Gastroesophageal sphincter (tissue), 4 donors: Measurements from ENCODE around the gene CRCP. TPM values are rescaled to one million over a fixed set of nuclear protein-coding genes. Genes with fewer than 3 reads are reported as not detected.
"Not testable (repeated sequence)": the region's sequence is repeated elsewhere in the genome, so short reads cannot be mapped to it uniquely, and the experiment has no call there.

Experiments used
- ATAC-seq: fragments of 150-250 bp; one replicate; pipeline ENCODE4 v1.9.1; 2016; ENCODE audit warnings: mild to moderate bottlenecking, moderate library complexity
- H3K27ac ChIP-seq, 4 donors: fragments of 200-600 bp; sonication (generic) in 3 of 4; 1 replicate in 3 of 4; 2 replicates in 1 of 4; pipeline ENCODE4 v1.5.1; 2016 to 2019
- H3K27me3 ChIP-seq: fragments of 200-600 bp; sonication (generic); one replicate; pipeline ENCODE4 v1.5.1; 2019
- H3K36me3 ChIP-seq, 2 donors: fragments of 200-600 bp; sonication (generic); one replicate each; pipeline ENCODE4 v1.5.1; 2019; ENCODE audit warnings: control low read depth in 1 of 2
- H3K4me1 ChIP-seq, 3 donors: fragments of 200-600 bp; sonication (generic); 1 replicate in 2 of 3; 2 replicates in 1 of 3; pipeline ENCODE4 v1.5.1; 2016 to 2019; ENCODE audit warnings: control low read depth in 2 of 3
- H3K4me3 ChIP-seq, 2 donors: fragments of 200-600 bp; sonication (generic); one replicate each; pipeline ENCODE4 v1.5.1; 2019; ENCODE audit warnings: mild to moderate bottlenecking in 1 of 2, moderate library complexity in 1 of 2
- H3K9me3 ChIP-seq, 3 donors: fragments of 200-600 bp; sonication (generic); one replicate each; pipeline ENCODE4 v1.5.1; 2017 to 2019; ENCODE audit warnings: control low read depth in 2 of 3
- EP300 ChIP-seq: sonication (generic); formaldehyde crosslinking; IDR thresholded peaks from one replicate; pipeline ENCODE4 v1.6.1; 2017; ENCODE audit warnings: antibody characterized with exemption, mild to moderate bottlenecking
- POLR2A ChIP-seq, 2 donors: fragments of 450-650 bp; IDR thresholded peaks; one replicate each; pipeline ENCODE4 v1.6.1; 2017; ENCODE audit warnings: antibody characterized with exemption in 2 of 2, mild to moderate bottlenecking in 2 of 2, moderate library complexity in 1 of 2
- POLR2AphosphoS5 ChIP-seq: sonication (generic); formaldehyde crosslinking; IDR thresholded peaks from one replicate; pipeline ENCODE4 v1.6.1; 2017; ENCODE audit warnings: antibody characterized with exemption
- WGBS, 2 donors: methylation state at CpG; one replicate each; pipeline ENCODE4 v1.1.5; 2018; ENCODE audit warnings: low coverage in 1 of 2; 5-methylcytosine and 5-hydroxymethylcytosine counted together
- total RNA-seq, 4 donors: library from RNA; depleted of rRNA; stranded (reverse); fragments of >200 nt; gene quantifications; one replicate each; pipeline ENCODE4 v1.1.0, GENCODE V29; 2016
- TF ChIP-seq, protein P1 (sequence below), 4 experiments: fragments of 200-600 bp in 2 of 4; fragments of 450-650 bp in 2 of 4; sonication (generic) in 1 of 4; IDR thresholded peaks; one replicate each; pipeline ENCODE4 v1.5.1; 2017 to 2019; ENCODE audit warnings: antibody characterized with exemption in 4 of 4, mild to moderate bottlenecking in 2 of 4, moderate library complexity in 2 of 4

The CRCP gene
- total RNA-seq, 4 donors from 2014 or later: 42.8 to 75.8 (median 59.0) TPM

DNA sequence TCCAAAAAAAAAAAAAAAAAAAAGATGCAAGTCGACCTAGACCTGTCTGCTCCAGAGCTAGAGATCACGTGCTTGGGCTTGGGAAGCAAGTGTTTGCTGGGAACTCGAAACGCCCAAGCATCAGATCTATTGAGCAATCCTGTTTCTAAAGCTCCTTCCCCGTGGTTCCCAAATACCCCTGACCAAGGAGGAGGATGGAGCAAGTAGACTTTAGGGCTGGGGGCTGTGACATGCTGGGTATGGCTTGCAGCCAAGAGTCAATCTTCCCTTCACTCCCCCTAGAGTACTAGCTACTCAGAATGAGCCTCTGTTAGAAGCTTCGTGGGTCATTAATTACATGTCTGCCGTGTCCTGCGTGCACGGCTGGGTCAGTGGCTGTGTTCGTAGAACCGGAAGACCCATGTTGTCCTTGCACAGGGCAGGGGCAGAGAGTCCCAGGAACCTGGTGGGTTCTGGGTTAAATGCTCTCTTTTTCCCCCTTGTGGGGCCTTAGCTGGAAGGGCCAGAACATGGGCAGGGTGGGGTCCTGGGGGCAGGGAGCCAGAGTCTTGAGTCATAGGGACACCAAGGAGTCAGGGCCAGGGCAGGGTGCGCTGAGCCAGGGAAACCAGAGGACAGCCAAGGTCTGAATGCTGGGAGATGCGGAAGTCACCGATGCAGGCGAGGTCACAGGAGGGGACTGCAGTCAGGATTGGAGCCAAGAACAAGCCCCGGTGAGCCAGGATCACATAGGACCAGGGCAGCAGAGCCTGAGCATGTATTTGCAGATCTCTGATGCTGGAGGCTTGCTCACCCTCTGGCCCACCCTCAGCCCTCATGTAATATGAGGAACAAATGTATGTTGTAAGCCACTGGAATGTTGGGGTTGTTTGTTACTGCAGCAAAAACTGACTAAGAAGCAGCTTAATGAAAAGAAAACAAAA is 55.9 kb downstream of the CRCP start:
- Histone ChIP-seq H3K4me1 (peaks cover 0 to 5% (median 0%) of the 10 kb centered on the region in 3 donors), H3K9me3 (no peaks in the 10 kb centered on the region), H3K4me3 (no peak overlapping the region), H3K27me3 (no peaks in the 10 kb centered on the region), H3K36me3 (no peaks in the 10 kb centered on the region), H3K27ac (peak overlapping the region in 3 of 4 donors; percentile 42 to 78 (median 65))
- 36 to 62% methylated on average over 2 to 15 of the region's 16 CpGs for WGBS, 2 donors
- ATAC-seq: peak; percentile 89
- TF ChIP-seq POLR2A (IDR thresholded peaks at IDR 0.05) (no peak), POLR2AphosphoS5 (no peak), EP300 (no peak)
- TF ChIP-seq, protein P1, sequence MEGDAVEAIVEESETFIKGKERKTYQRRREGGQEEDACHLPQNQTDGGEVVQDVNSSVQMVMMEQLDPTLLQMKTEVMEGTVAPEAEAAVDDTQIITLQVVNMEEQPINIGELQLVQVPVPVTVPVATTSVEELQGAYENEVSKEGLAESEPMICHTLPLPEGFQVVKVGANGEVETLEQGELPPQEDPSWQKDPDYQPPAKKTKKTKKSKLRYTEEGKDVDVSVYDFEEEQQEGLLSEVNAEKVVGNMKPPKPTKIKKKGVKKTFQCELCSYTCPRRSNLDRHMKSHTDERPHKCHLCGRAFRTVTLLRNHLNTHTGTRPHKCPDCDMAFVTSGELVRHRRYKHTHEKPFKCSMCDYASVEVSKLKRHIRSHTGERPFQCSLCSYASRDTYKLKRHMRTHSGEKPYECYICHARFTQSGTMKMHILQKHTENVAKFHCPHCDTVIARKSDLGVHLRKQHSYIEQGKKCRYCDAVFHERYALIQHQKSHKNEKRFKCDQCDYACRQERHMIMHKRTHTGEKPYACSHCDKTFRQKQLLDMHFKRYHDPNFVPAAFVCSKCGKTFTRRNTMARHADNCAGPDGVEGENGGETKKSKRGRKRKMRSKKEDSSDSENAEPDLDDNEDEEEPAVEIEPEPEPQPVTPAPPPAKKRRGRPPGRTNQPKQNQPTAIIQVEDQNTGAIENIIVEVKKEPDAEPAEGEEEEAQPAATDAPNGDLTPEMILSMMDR (IDR thresholded peaks at IDR 0.05): no peak

DNA sequence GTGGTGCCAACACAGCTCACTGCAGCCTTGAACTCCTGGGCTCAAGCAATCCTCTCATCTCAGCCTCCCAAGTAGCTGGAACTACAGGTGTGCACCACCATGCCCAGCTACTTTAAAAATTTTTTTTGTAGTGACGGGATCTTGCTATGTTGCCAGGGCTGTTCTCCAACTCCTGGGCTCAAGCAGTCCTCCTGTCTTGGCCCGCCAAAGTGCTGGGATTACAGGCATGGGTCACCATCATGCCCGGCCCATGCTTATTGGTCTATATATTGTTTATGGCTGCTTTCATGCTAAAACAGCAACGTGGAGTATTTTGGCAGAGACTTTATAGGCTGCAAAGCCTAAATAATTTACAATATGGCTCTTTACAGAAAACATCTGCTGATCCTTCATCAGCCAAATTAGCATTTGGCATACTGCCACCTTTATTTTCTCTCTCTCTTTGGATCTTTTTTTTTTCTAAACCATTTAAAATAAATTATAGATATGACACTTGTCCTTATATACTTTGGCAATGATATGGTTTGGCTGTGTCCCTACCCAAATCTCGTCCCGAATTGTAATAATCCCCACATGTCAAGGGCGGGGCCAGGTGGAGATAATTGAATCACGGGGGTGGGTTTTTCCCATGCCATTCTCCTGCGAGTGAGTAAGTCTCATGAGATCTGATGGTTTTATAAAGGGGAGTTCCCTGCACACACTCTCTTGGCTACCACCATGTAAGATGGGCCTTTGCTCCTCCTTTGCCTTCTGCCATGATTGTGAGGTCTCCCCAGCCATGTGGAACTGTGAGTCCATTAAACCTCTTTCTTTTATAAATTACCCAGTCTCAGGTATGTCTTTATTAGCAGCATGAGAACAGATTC is 58.1 kb downstream of the CRCP start:
- WGBS, 2 donors: 51 to 52% methylated on average over 5 to 8 of the region's 9 CpGs
- H3K4me1 ChIP-seq, ATAC-seq, H3K9me3 ChIP-seq, H3K27ac ChIP-seq, H3K36me3 ChIP-seq, H3K27me3 ChIP-seq, H3K4me3 ChIP-seq: not testable (repeated sequence)

DNA sequence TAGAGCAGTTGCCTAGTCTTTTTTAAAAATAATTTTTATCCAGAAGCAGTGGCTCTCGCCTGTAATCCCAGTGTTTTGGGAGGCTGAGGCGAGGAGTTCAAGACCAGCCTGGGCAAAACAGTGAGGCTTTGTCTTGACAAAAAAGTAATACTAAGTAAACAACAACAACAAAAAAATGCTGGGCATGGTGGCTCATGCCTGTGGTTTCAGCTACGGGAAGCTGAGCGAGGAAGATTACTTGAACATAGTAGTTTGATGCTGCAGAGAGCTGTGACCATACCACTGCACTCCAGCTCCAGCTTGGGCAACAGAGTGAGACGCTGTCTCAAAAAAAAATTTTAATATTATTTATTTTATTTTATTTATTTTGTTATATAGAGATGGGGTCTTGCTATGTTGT is 59.2 kb downstream of the CRCP start:
- Histone ChIP-seq H3K9me3 (no peaks in the 10 kb centered on the region), H3K36me3 (no peaks in the 10 kb centered on the region), H3K27me3 (no peaks in the 10 kb centered on the region), H3K4me1 (peaks cover 0 to 5% (median 0%) of the 10 kb centered on the region in 3 donors), H3K4me3 (no peak overlapping the region), H3K27ac (no peak overlapping the region)
- ATAC-seq: no peak
- TF ChIP-seq POLR2AphosphoS5: no peak
- TF ChIP-seq POLR2A (IDR thresholded peaks at IDR 0.05): no peak
- TF ChIP-seq, protein P1 (IDR thresholded peaks at IDR 0.05): no peak
- no peak for TF ChIP-seq EP300
- 89 to 91% methylated on average over 4 to 5 of the region's 5 CpGs for WGBS, 2 donors

DNA sequence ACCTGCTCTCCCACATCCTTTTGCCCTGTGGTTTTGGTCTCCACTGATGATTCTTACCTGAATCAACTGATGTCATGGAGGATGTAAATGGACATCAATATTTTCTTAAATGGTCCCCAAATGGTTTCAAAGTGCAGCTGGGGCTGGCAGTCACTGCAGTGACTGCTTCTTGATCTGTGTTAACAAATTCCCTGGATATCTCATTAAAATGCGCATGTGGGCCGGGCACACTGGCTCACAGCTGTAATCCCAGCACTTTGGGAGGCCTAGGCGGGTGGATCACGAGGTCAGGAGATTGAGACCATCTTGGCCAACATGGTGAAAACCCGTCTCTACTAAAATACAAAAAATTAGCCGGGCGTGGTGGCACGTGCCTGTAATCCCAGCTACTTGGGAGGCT is 60.4 kb downstream of the CRCP start:
- H3K9me3 ChIP-seq, ATAC-seq, H3K4me1 ChIP-seq, H3K27ac ChIP-seq, H3K27me3 ChIP-seq, H3K36me3 ChIP-seq, H3K4me3 ChIP-seq: not testable (repeated sequence)
- WGBS, 2 donors: 100% methylated on average over 2 of the region's 8 CpGs; no CpG with 5 or more reads in 1 of the 2 donors

DNA sequence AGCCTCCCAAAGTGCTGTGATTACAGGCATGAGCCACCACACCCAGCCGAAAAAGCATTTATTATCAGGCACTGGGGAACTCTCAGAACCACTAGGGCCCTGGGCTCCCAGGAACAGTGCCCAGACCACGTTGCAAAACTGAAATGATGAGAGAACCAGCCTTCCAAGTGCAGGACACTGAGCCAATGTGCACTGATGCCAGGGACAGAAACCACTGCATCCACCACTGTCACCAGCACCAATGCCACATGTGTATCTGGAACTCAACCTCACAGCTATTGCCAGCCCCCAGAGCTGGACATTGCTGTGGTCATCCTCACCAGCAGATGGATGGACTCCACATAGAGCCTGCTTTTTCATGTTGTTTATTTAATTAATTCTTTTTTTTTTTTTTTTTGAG is 62.3 kb downstream of the CRCP start:
- H3K27me3 ChIP-seq: no peaks in the 10 kb centered on the region
- no peak overlapping the region for H3K4me3 ChIP-seq
- TF ChIP-seq POLR2AphosphoS5 (no peak), EP300 (no peak), POLR2A (IDR thresholded peaks at IDR 0.05) (no peak)
- TF ChIP-seq, protein P1 (IDR thresholded peaks at IDR 0.05): no peak
- 100% methylated on average over 1 of the region's 2 CpGs; no CpG with 5 or more reads in 1 of the 2 donors for WGBS, 2 donors
- no peaks in the 10 kb centered on the region for H3K4me1 ChIP-seq
- no peaks in the 10 kb centered on the region for H3K9me3 ChIP-seq
- peak; percentile 57 for ATAC-seq
- no peaks in the 10 kb centered on the region for H3K36me3 ChIP-seq
- no peak overlapping the region for H3K27ac ChIP-seq
